ENCODE data around the gene KLHL30.

DNA sequence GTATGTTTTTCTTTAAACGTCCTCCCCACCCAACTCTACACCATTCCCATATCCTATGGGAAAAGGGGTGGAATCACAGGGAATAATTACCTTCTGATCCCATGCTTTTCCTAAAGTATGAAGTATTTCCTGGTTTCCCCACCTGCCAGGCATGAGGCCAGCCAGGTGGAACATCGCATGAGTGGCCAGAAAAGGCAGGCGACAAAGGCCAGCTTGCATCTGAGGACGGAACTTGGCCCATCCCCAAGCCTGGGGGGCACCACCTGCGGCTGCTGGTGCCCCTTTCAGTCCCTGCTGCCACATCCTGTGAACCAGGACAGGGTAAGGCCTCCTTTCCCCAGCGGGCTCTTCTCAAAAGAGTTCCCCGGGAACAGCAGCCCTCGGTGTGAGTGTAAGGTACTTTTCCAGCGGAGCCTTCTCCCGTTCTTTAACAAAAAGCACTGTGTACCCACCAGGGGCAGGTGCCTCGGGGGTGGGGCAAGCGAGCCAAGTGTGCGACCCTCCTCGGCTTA lies 19.1 kb downstream of the KLHL30 start:
- TF ChIP-seq POLR2A (IDR thresholded peaks at IDR 0.05), result no peak
- TF ChIP-seq, protein P1, sequence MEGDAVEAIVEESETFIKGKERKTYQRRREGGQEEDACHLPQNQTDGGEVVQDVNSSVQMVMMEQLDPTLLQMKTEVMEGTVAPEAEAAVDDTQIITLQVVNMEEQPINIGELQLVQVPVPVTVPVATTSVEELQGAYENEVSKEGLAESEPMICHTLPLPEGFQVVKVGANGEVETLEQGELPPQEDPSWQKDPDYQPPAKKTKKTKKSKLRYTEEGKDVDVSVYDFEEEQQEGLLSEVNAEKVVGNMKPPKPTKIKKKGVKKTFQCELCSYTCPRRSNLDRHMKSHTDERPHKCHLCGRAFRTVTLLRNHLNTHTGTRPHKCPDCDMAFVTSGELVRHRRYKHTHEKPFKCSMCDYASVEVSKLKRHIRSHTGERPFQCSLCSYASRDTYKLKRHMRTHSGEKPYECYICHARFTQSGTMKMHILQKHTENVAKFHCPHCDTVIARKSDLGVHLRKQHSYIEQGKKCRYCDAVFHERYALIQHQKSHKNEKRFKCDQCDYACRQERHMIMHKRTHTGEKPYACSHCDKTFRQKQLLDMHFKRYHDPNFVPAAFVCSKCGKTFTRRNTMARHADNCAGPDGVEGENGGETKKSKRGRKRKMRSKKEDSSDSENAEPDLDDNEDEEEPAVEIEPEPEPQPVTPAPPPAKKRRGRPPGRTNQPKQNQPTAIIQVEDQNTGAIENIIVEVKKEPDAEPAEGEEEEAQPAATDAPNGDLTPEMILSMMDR (IDR thresholded peaks at IDR 0.05), result no peak
